Esophagus squamous epithelium (tissue), 4 donors: ENCODE data around the gene MTIF2.

Experiments used
- POLR2A ChIP-seq, 4 donors: fragments of 450-650 bp; IDR thresholded peaks; one replicate each; pipeline ENCODE4 v1.6.1; 2017; ENCODE audit warnings: antibody characterized with exemption in 4 of 4, mild to moderate bottlenecking in 4 of 4, moderate library complexity in 3 of 4
- TF ChIP-seq, protein P1 (sequence below), 6 experiments: fragments of 450-650 bp in 4 of 6; fragments of 200-600 bp in 2 of 6; sonication (generic) in 2 of 6; IDR thresholded peaks; one replicate each; pipeline ENCODE4 v1.5.1; 2016 to 2019; ENCODE audit warnings: antibody characterized with exemption in 6 of 6, mild to moderate bottlenecking in 4 of 6, moderate library complexity in 4 of 6

- TF ChIP-seq, protein P1, sequence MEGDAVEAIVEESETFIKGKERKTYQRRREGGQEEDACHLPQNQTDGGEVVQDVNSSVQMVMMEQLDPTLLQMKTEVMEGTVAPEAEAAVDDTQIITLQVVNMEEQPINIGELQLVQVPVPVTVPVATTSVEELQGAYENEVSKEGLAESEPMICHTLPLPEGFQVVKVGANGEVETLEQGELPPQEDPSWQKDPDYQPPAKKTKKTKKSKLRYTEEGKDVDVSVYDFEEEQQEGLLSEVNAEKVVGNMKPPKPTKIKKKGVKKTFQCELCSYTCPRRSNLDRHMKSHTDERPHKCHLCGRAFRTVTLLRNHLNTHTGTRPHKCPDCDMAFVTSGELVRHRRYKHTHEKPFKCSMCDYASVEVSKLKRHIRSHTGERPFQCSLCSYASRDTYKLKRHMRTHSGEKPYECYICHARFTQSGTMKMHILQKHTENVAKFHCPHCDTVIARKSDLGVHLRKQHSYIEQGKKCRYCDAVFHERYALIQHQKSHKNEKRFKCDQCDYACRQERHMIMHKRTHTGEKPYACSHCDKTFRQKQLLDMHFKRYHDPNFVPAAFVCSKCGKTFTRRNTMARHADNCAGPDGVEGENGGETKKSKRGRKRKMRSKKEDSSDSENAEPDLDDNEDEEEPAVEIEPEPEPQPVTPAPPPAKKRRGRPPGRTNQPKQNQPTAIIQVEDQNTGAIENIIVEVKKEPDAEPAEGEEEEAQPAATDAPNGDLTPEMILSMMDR (IDR thresholded peaks at IDR 0.05): no peak
- no peak for TF ChIP-seq POLR2A (IDR thresholded peaks at IDR 0.05)
Measured at GRCh38 chr2:55236992-55237543, 32.0 kb downstream of the MTIF2 start.
